ENCODE data around the gene RAB27B. TPM values are rescaled to one million over a fixed set of nuclear protein-coding genes. Genes with fewer than 3 reads are reported as not detected.

The RAB27B gene
- total and polyA plus RNA-seq, 2 of the 8 experiments (the other 6 are each of a cell fraction or from before 2014, with no cell fraction given) = 0.05 to 0.60 TPM

DNA sequence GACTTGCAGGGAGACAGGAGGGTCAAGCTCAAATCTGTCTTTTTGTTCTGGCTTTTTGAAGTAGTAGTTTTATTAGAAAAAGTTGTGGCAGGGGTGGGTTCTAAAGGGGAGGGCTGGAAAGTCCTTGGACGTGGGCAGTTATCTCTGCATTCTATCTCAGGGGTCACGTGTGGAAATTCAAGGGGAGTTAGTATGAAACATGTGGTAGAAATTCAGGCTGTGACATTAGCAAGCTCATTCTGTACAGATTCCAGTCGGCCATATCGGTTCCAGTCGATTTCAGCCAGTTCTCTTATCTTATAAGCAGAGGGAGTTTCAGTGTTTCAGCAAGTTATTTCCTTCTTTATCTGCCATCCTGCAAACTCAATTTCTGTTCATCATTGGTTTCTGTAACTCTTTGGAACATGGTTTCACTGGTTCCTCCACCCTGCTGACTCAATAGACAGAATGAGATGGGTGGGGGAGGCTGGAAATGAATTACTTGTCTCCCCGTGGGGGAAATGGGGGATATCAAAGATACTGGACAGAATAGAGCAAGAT lies 53.0 kb downstream of the RAB27B start:
- H3K4me1 ChIP-seq (replicated peaks in 1 of 4; ENCODE audit: control insufficient read depth in 3 of 4, insufficient read depth in 4 of 4, low read length in 3 of 4) = no peaks in the 10 kb centered on the region
- POLR2A ChIA-PET (ENCODE audit: partially characterized antibody) = no interaction called here
- no peak overlapping the region for H3K56ac ChIP-seq (replicated peaks; ENCODE audit: insufficient read length, low read depth, low read length)
- no peaks in the 10 kb centered on the region for H3K36me3 ChIP-seq (ENCODE audit: control insufficient read depth in 2 of 4, insufficient read depth in 4 of 4, low read length in 3 of 4)
- H3K4me3 ChIP-seq (ENCODE audit: extremely low read depth in 1 of 4, insufficient read depth in 2 of 4, low read depth in 3 of 4, low read length in 4 of 4) = no peak overlapping the region
- H4K5ac ChIP-seq (ENCODE audit: insufficient read length, low read depth, low read length) = no peak overlapping the region
- H3K14ac ChIP-seq (ENCODE audit: insufficient read length) = no peak overlapping the region
- H4K20me1 ChIP-seq (replicated peaks in 1 of 2; ENCODE audit: control insufficient read depth in 1 of 2, insufficient read depth in 2 of 2, low read length in 2 of 2) = no peaks in the 10 kb centered on the region
- H2BK20ac ChIP-seq (ENCODE audit: low read length) = no peak overlapping the region
- CTCF ChIA-PET (ENCODE audit: partially characterized antibody) = interaction anchor here (1.6 kb wide), 1 partner anchor 10 kb away, joined by 3 read pairs; no protein-coding TSS in a partner anchor
- no peak overlapping the region for H3K27ac ChIP-seq (ENCODE audit: low read depth, low read length)
- no peaks in the 10 kb centered on the region for H3K79me1 ChIP-seq (ENCODE audit: low read depth, low read length)
- H4K91ac ChIP-seq (replicated peaks; ENCODE audit: insufficient read length, low read length) = no peak overlapping the region
- no peak overlapping the region for H3K23ac ChIP-seq (ENCODE audit: insufficient read length)
- no peak overlapping the region for H2AK5ac ChIP-seq (ENCODE audit: low read depth, low read length)
- 93% methylated on average over 6 of the region's 6 CpGs; no CpG with 5 or more reads in 1 of the 2 experiments for WGBS, 2 experiments (ENCODE audit: extremely low coverage in 1 of 2, insufficient coverage in 1 of 2, insufficient read length in 1 of 2, insufficient replicate concordance in 2 of 2, low coverage in 1 of 2, low lambda C conversion rate in 2 of 2, missing lambda C conversion rate in 1 of 2)
- H3K23me2 ChIP-seq (ENCODE audit: low read depth, low read length) = no peaks in the 10 kb centered on the region
- no peak overlapping the region for H2BK15ac ChIP-seq (ENCODE audit: low read length)
- no peak overlapping the region for H3K4ac ChIP-seq (replicated peaks; ENCODE audit: insufficient read length, low read depth, low read length)
- no peak overlapping the region for H4K8ac ChIP-seq (ENCODE audit: extremely low read depth, insufficient read depth, low read length)
- no peak overlapping the region for H3K9ac ChIP-seq (replicated peaks in 1 of 4; ENCODE audit: extremely low read depth in 1 of 4, low read depth in 3 of 4, low read length in 3 of 4)
- no peaks in the 10 kb centered on the region for H3K79me2 ChIP-seq (ENCODE audit: control insufficient read depth in 1 of 2, insufficient read depth in 2 of 2, low read length in 2 of 2)
- H3K18ac ChIP-seq (ENCODE audit: extremely low read depth, low read length) = no peak overlapping the region
- DNase-seq (ENCODE audit: low read depth in 1 of 2, low spot score in 2 of 2) = no peak
- no peak overlapping the region for H2BK120ac ChIP-seq (replicated peaks; ENCODE audit: low read depth, low read length)
- H3K4me2 ChIP-seq (ENCODE audit: insufficient read depth in 1 of 2, low read depth in 2 of 2, low read length in 2 of 2) = no peak overlapping the region
- no peaks in the 10 kb centered on the region for H3K9me3 ChIP-seq (ENCODE audit: insufficient read depth in 2 of 2, low read depth in 1 of 2, low read length in 1 of 2)
- no peak for FAIRE-seq
- no peak for TF ChIP-seq SIRT6 (IDR thresholded peaks at IDR 0.05; ENCODE audit: low read length)
- H2BK5ac ChIP-seq (ENCODE audit: low read depth, low read length) = no peak overlapping the region
- H3K27me3 ChIP-seq (replicated peaks in 1 of 4; ENCODE audit: control insufficient read depth in 3 of 4, extremely low read depth in 1 of 4, insufficient read depth in 3 of 4, low read length in 3 of 4) = peaks cover 0 to 3% (median 2%) of the 10 kb centered on the region in 4 experiments; a peak in 2 of 7 replicates
- no peak overlapping the region for H2AFZ ChIP-seq (ENCODE audit: low read length)
- H2BK12ac ChIP-seq (ENCODE audit: low read depth, low read length) = no peak overlapping the region
